NK-92 (cell line): Measurements from ENCODE around the gene UGT1A10.

Experiments used
- DNase-seq: peaks from one replicate; lab custom pipeline; 2025; ENCODE audit not compliant: unreplicated experiment; lab: John Stamatoyannopoulos, UW

The UGT1A10 gene

DNA sequence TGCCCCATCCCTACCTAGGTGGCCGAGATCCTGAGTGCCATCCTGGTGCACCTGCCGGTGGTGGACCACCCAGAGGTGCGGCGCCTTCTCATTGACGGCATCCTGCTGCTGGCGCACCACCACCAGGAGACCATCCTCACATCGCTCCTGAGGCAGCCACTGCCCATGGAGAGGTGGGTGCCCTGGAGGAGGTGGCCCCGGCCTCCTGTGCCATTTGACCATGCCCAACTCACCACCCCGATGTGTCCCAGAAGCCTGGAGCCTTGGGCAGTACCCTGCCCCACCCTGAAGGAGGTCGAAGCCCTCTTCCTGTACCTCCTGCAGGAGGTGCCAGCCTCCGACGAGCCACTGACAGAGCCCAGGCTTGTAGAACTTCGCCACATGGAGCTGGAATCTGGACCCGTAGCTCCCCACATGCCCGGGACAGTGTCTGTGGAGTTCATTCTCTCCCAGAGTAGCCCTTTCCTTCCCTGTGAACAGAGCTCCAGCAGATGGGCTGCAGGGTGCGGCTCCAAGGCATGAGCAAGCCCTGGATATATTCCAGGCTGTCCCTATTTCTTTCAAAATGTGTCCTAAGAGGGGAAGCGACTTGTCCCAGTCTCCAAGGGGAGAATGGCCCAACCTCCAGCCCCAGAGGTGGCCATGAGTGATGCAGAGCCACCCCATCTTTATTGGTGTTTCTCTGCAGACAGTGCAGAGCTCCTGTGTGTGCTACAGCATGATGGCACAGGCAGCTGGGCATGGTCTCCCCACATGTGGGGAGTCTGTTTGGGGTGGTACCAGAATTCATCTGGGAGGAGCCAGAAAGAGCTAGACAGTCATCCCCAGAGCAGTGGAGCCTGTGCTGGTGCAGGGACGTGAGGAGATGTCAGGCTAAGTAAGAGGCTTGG is 183.9 kb downstream of the UGT1A10 start:
- no peak for DNase-seq

DNA sequence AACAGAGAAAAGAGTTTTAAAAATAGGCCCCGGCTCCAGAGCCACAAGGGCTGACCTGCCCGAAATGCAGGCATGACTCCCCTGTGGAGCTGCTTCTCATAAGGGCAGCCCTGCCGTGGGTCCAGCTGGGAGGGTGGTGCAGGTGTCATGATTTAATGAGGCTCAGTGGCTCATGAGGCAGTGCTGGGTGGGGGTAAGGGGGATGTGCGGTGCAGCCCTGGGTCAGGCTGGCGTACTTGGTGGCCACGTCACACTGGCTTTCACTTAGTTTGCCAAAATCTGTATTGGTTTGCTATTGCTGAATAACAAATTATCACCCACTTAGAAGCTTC is 184.5 kb downstream of the UGT1A10 start:
- no peak for DNase-seq

DNA sequence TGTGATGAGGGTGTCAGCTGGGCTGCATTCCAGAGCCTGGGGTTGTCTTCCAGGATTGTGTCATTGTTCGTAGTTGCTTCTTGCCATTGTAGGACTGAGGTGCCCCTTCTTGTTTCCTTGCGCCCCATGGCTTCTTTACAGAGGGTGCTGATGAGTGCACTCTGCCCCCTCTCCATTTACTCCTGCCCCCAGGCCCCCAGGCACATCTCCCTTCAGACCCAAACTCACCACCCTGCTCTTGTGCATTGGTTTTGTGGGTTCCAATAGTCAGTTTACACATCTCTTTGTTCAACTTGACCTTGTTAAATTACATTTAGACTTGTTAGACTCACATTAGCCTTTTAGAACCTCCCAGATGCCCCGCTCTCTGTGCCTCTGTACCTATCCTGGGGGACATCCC is 184.9 kb downstream of the UGT1A10 start:
- DNase-seq = no peak

DNA sequence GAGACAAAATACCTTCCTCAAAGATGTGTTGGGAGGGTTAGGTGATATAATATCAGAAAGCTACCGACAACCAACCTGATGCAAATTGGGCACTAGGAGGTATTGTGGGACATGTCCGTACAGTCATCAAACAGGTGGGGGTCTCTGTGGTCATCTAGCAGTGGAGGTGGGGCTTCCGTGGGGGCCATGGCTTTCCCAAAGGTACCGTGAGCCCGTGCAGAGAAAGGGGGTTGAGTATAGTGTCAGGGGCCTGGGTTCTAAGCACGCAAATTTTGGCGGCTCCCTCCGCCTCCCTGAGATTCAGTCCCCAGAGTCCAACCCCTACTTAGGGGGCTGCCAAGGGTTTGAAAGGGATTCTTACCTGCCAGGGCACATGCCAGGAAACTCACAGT is 185.5 kb downstream of the UGT1A10 start:
- no peak for DNase-seq

DNA sequence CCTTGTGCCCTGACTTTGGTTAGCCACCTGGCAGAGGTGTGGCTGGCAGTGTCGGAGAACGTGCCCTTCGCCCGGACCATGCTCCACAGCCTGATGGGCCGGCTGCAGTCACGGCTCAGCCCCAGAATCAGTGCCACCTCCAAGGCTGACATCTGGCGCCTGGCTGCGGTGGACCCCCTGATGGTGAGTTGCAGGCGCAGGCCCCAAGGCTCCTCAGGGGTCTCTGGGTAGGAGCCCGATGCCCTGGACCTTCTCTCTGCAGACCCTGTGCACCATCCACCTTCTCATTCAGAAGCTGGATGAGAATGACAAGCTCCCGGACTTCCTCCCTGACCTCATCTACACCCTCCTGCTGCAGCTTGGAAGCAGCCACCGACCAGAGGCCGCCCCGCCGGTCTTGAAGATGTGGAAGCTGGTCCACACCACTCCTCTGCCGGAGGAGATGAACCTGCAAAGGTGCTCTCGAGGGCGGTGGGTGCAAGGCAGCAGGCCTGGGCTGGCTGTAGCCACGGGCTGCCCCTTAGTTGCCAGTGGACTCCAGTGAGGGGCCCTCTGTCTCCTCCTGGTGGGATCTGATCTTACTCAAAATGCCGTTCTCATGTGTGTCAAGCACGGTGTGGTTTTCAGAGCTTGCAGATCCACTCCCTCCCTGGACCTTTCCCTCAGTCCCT is 186.0 kb downstream of the UGT1A10 start:
- no peak for DNase-seq
